GM12878 (cell line): ENCODE results near the gene KLHL26. TPM values are rescaled to one million over a fixed set of nuclear protein-coding genes. Genes with fewer than 3 reads are reported as not detected.

Source experiments
- ATF7 ChIP-seq: fragments of 450-650 bp; IDR thresholded peaks from 2 replicates; pipeline ENCODE4 v1.6.1; 2016; ENCODE audit warnings: low read depth, mild to moderate bottlenecking
- BCL3 ChIP-seq: IDR thresholded peaks from 2 replicates; pipeline ENCODE4 v1.6.1; 2011; ENCODE audit warnings: borderline replicate concordance, low read depth, mild to moderate bottlenecking, moderate library complexity, low read length; ENCODE audit not compliant: insufficient read depth, poor library complexity, severe bottlenecking
- BHLHE40 ChIP-seq, 2 experiments: fragments of 450-650 bp in 1 of 2; IDR thresholded peaks; 2 replicates each; pipeline ENCODE4 v1.6.1; 2011 to 2017; ENCODE audit warnings: low read depth in 2 of 2, borderline replicate concordance in 1 of 2, improper control_type of control experiment in 1 of 2, low read length in 1 of 2, mild to moderate bottlenecking in 1 of 2
- CHD1 ChIP-seq: IDR thresholded peaks from 2 replicates; pipeline ENCODE4 v1.6.1; 2012; ENCODE audit warnings: low read depth, low read length, improper control_type of control experiment
- CREB1 ChIP-seq: IDR thresholded peaks from 2 replicates; pipeline ENCODE4 v1.6.1; 2012; ENCODE audit warnings: low read depth, mild to moderate bottlenecking, inconsistent platforms
- E2F8 ChIP-seq: fragments of 450-650 bp; IDR thresholded peaks from 2 replicates; pipeline ENCODE4 v1.6.1; 2018; ENCODE audit warnings: mild to moderate bottlenecking, low read depth, moderate library complexity; ENCODE audit not compliant: partially characterized antibody
- HCFC1 ChIP-seq: fragments of 150-350 bp; IDR thresholded peaks from 2 replicates; pipeline ENCODE4 v1.6.1; 2014; ENCODE audit warnings: low read length
- HDAC2 ChIP-seq: fragments of 200-600 bp; sonication (generic); IDR thresholded peaks from 2 replicates; pipeline ENCODE4 v1.6.1; 2017
- MTA2 ChIP-seq: fragments of 450-650 bp; IDR thresholded peaks from 2 replicates; pipeline ENCODE4 v1.6.1; 2016; ENCODE audit warnings: low read depth, mild to moderate bottlenecking, moderate library complexity
- NBN ChIP-seq: fragments of 450-650 bp; IDR thresholded peaks from 2 replicates; pipeline ENCODE4 v1.6.1; 2016
- RFX5 ChIP-seq: IDR thresholded peaks from 2 replicates; pipeline ENCODE4 v1.6.1; 2011; ENCODE audit warnings: low read depth, low read length, improper control_type of control experiment
- SIN3A ChIP-seq: IDR thresholded peaks from 2 replicates; pipeline ENCODE4 v1.6.1; 2012; ENCODE audit warnings: low read depth, low read length, improper control_type of control experiment
- SP1 ChIP-seq: IDR thresholded peaks from one replicate; pipeline ENCODE4 v1.6.1; 2011; ENCODE audit warnings: low read depth, low read length
- SUZ12 ChIP-seq: fragments of 200-600 bp; sonication (generic); IDR thresholded peaks from one replicate; pipeline ENCODE4 v1.6.1; 2018; ENCODE audit warnings: antibody characterized with exemption, mild to moderate bottlenecking; ENCODE audit not compliant: unreplicated experiment
- TCF3 ChIP-seq: IDR thresholded peaks from 2 replicates; pipeline ENCODE4 v1.6.1; 2012; ENCODE audit warnings: low read depth, mild to moderate bottlenecking, low read length, borderline replicate concordance; ENCODE audit not compliant: insufficient read depth
- WRNIP1 ChIP-seq: IDR thresholded peaks from 2 replicates; pipeline ENCODE4 v1.6.1; 2011; ENCODE audit warnings: low read depth, low read length, improper control_type of control experiment, borderline replicate concordance
- ZNF592 ChIP-seq: fragments of 450-650 bp; IDR thresholded peaks from 2 replicates; pipeline ENCODE4 v1.6.1; 2017; ENCODE audit warnings: mild to moderate bottlenecking, moderate library complexity
- ZNF687 ChIP-seq: fragments of 450-650 bp; IDR thresholded peaks from 2 replicates; pipeline ENCODE4 v1.6.1; 2017; ENCODE audit warnings: mild to moderate bottlenecking, moderate library complexity
- polyA plus RNA-seq, 11 experiments: library from polyadenylated mRNA; depleted of rRNA in 4 of 11; unstranded in 6 of 11; stranded (reverse) in 5 of 11; fragments of >200 nt; fragmentation: Nextera tagmentation in 4 of 11; fragmentation: Illumina TruSeq in 1 of 11; extraction: Ambion mirVana in 4 of 11; extraction: Trizol in 1 of 11; gene quantifications; 1 replicate in 1 of 11; 2 replicates in 10 of 11; pipeline versions ENCODE4 v1.2.1 to v1.2.3, GENCODE V29; 2011 to 2016; ENCODE audit warnings: inconsistent platforms in 2 of 11, missing spikeins in 2 of 11, low read depth in 1 of 11
- total RNA-seq, 4 experiments: library from RNA; depleted of rRNA in 3 of 4; stranded (reverse); fragments of >200 nt in 3 of 4; fragmentation: Illumina TruSeq in 1 of 4; extraction: Trizol in 1 of 4; gene quantifications; 2 replicates each; pipeline versions ENCODE4 v1.2.1 to v1.2.3, GENCODE V29; 2013 to 2021

KLHL26 gene
- total and polyA plus RNA-seq, 10 of the 15 experiments (the other 5 are each of a cell fraction or from before 2014, with no cell fraction given) = 0.18 to 14.6 (median 2.9) TPM

GRCh38 chr19:18636969-18637629 lies at the start of gene KLHL26 (continued):
- TF ChIP-seq BCL3 (no peak), SP1 (no peak), ATF7 (no peak), CREB1 (peak; percentile 91), TCF3 (no peak), BHLHE40 (IDR thresholded peaks at IDR 0.05; ENCODE audit: borderline replicate concordance in 1 of 2, low read depth in 2 of 2, low read length in 1 of 2) (0 out of 4 replicates have a peak, but pooled peaks of 1 of the 2 experiments have one; percentile 14), SUZ12 (no peak), WRNIP1 (no peak), HDAC2 (no peak), HCFC1 (peak; percentile 36; the same call in 1 of the 2 replicates), SIN3A (no peak), E2F8 (no peak), RFX5 (no peak), ZNF592 (no peak), MTA2 (no peak), ZNF687 (no peak), NBN (no peak), CHD1 (no peak)
